ENCODE data around the gene AGBL4. TPM values are rescaled to one million over a fixed set of nuclear protein-coding genes. Genes with fewer than 3 reads are reported as not detected.

The AGBL4 gene
- total RNA-seq, 4 donors from 2014 or later: not detected

DNA sequence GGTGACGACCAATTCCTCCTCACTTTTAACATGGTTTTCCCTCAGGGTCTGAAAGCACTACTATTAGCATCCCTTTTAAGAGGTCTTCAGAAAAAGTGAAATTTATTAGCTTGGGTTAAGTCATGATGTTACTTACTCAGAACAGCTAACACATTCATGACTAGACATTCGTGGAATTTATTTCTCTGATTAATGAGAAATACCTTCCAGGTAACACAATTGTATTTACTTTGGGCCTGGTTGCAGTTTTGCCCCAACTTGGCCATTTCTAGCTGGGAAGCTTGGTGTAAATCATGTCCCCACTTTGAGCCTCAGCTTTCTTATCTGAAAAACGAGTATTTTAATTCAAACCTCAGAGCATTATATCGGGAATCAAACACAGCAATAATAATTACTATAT lies 1432.6 kb downstream of the AGBL4 start:
- ATAC-seq (no peak), DNase-seq (no peak)
- Histone ChIP-seq H3K4me1 (no peaks in the 10 kb centered on the region), H3K4me3 (no peak overlapping the region), H3K27ac (no peak overlapping the region), H3K9me3 (no peaks in the 10 kb centered on the region), H3K27me3 (no peaks in the 10 kb centered on the region), H3K36me3 (no peaks in the 10 kb centered on the region)
- TF ChIP-seq POLR2A (IDR thresholded peaks at IDR 0.05) (no peak), CTCF (IDR thresholded peaks at IDR 0.05 in 4 of 5, conservative IDR thresholded peaks at IDR 0.05 in 1 of 5) (no peak)
- in situ Hi-C loops (cut with MboI; ENCODE audit: low sequenced_read_pairs in 4 of 4): no loop called here
- intact Hi-C loops (cut with DNase I; ENCODE audit: low total_unique reads): no loop called here

DNA sequence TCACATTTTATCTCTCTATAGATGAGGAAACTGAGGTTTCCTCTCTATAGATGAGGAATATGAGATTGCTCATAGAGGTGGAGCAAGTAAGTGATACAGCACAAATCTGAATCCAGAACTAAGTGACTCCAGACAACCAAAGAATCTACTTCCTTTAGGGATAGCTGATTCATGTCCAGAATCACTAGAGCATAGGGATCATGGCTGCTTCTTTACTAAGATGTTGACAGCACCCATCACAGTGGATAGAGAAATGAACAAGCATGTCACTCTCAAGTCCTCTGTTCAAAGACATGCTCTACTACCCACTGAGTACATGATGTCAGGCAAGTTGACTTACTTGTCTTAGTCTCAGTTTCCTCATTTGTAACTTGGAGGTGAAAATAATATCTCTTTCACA lies 1435.7 kb downstream of the AGBL4 start:
- no peak for ATAC-seq
- intact Hi-C loops (cut with DNase I; ENCODE audit: low total_unique reads): no loop called here
- in situ Hi-C loops (cut with MboI; ENCODE audit: low sequenced_read_pairs in 4 of 4): no loop called here

GRCh38 chr1:48582408-48582807 lies 1441.3 kb downstream of the AGBL4 start:
- in situ Hi-C loops (cut with MboI; ENCODE audit: low sequenced_read_pairs in 4 of 4) (no loop called here), intact Hi-C loops (cut with DNase I; ENCODE audit: low total_unique reads) (no loop called here)
- no peak for DNase-seq
- Histone ChIP-seq H3K36me3 (no peaks in the 10 kb centered on the region), H3K4me3 (no peak overlapping the region), H3K27me3 (no peaks in the 10 kb centered on the region), H3K27ac (no peak overlapping the region), H3K9me3 (no peaks in the 10 kb centered on the region), H3K4me1 (no peaks in the 10 kb centered on the region)
- no peak for ATAC-seq
- no peak for TF ChIP-seq CTCF (IDR thresholded peaks at IDR 0.05 in 4 of 5, conservative IDR thresholded peaks at IDR 0.05 in 1 of 5)
- TF ChIP-seq POLR2A (IDR thresholded peaks at IDR 0.05): no peak

More for the DNA sequence above, 1435.7 kb downstream of the AGBL4 start:
- no peaks in the 10 kb centered on the region for H3K9me3 ChIP-seq
- no peaks in the 10 kb centered on the region for H3K36me3 ChIP-seq
- no peaks in the 10 kb centered on the region for H3K4me1 ChIP-seq
- H3K27me3 ChIP-seq: no peaks in the 10 kb centered on the region
- no peak overlapping the region for H3K27ac ChIP-seq
- TF ChIP-seq POLR2A (IDR thresholded peaks at IDR 0.05) (no peak), CTCF (IDR thresholded peaks at IDR 0.05 in 4 of 5, conservative IDR thresholded peaks at IDR 0.05 in 1 of 5) (no peak)
- H3K4me3 ChIP-seq: no peak overlapping the region
- no peak for DNase-seq

GRCh38 chr1:48581270-48581669 lies 1442.5 kb downstream of the AGBL4 start:
- in situ Hi-C loops (cut with MboI; ENCODE audit: low sequenced_read_pairs in 4 of 4) (no loop called here), intact Hi-C loops (cut with DNase I; ENCODE audit: low total_unique reads) (no loop called here)
- Histone ChIP-seq H3K36me3 (no peaks in the 10 kb centered on the region), H3K4me1 (no peaks in the 10 kb centered on the region), H3K27ac (no peak overlapping the region), H3K27me3 (no peaks in the 10 kb centered on the region), H3K9me3 (no peaks in the 10 kb centered on the region), H3K4me3 (no peak overlapping the region)
- DNase-seq (no peak), ATAC-seq (no peak)
- TF ChIP-seq POLR2A (IDR thresholded peaks at IDR 0.05) (no peak), CTCF (IDR thresholded peaks at IDR 0.05 in 4 of 5, conservative IDR thresholded peaks at IDR 0.05 in 1 of 5) (no peak)

DNA sequence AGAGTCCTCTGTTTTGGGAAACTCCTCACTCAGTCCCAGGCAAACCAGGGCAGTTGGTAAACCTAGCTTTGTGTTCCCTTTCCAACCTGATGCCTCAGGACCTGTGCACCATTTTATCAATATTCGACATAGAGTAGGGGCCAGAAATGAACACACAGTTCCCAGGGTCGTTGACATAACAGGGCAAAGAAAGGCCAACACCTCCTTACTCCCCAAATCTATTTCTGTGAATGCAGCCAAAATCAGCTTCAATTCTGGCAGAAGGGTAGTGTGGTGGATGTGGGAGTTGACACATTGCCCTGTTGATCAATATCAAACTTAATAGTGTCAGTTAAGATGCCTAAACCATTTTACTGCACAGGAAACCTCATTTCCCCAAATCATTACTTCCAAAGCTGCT lies 1447.2 kb downstream of the AGBL4 start:
- H3K27ac ChIP-seq: no peak overlapping the region
- intact Hi-C loops (cut with DNase I; ENCODE audit: low total_unique reads): no loop called here
- no peak overlapping the region for H3K4me3 ChIP-seq
- TF ChIP-seq POLR2A (IDR thresholded peaks at IDR 0.05): no peak
- TF ChIP-seq CTCF (IDR thresholded peaks at IDR 0.05 in 4 of 5, conservative IDR thresholded peaks at IDR 0.05 in 1 of 5): no peak
- no peak for DNase-seq
- no peaks in the 10 kb centered on the region for H3K4me1 ChIP-seq
- no peak for ATAC-seq
- H3K9me3 ChIP-seq: no peaks in the 10 kb centered on the region
- H3K27me3 ChIP-seq: no peaks in the 10 kb centered on the region
- in situ Hi-C loops (cut with MboI; ENCODE audit: low sequenced_read_pairs in 4 of 4): loop anchor here in 1 of 4 donors (10.0 kb wide), 1 partner anchor 118 kb away; no protein-coding TSS in a partner anchor
- no peaks in the 10 kb centered on the region for H3K36me3 ChIP-seq
